Urinary bladder (tissue), 4 donors: ENCODE measurements around the gene GABRR3. TPM values are rescaled to one million over a fixed set of nuclear protein-coding genes. Genes with fewer than 3 reads are reported as not detected.
"Not testable (repeated sequence)": the region's sequence is repeated elsewhere in the genome, so short reads cannot be mapped to it uniquely, and the experiment has no call there.

Source experiments
- DNase-seq: peaks from one replicate; pipeline ENCODE4 v3.0.0-alpha.2; 2015; ENCODE audit errors: extremely low spot score
- H3K27ac ChIP-seq: one replicate; pipeline ENCODE4 v1.5.1; 2013; ENCODE audit warnings: low read depth, mild to moderate bottlenecking, moderate library complexity
- H3K36me3 ChIP-seq: one replicate; pipeline ENCODE4 v1.6.1; 2013; ENCODE audit warnings: mild to moderate bottlenecking, moderate library complexity; ENCODE audit not compliant: insufficient read depth
- H3K4me1 ChIP-seq: one replicate; pipeline ENCODE4 v1.6.1; 2013; ENCODE audit warnings: mild to moderate bottlenecking, moderate library complexity; ENCODE audit not compliant: insufficient read depth
- H3K4me3 ChIP-seq: one replicate; pipeline ENCODE4 v1.5.1; 2013; ENCODE audit warnings: low read depth, low read length
- WGBS: extraction: QIAGEN DNeasy Blood & Tissue Kit; methylation state at CpG from one replicate; pipeline ENCODE4 v1.1.7; 2013; 5-methylcytosine and 5-hydroxymethylcytosine counted together
- polyA plus RNA-seq: library from polyadenylated mRNA; stranded (reverse); fragments of 200-250 nt; gene quantifications from one replicate; pipeline ENCODE4 v1.2.3, GENCODE V29; 2013
- total RNA-seq: library from RNA; depleted of rRNA; stranded (reverse); fragments of >200 nt; gene quantifications from one replicate; pipeline ENCODE4 v1.2.3, GENCODE V29; 2014
- donor health status: healthy with polysubstance abuse.
- donor health status: healthy.

Gene GABRR3
- total and polyA plus RNA-seq, 2 donors, result 0.01 to 0.11 TPM

DNA sequence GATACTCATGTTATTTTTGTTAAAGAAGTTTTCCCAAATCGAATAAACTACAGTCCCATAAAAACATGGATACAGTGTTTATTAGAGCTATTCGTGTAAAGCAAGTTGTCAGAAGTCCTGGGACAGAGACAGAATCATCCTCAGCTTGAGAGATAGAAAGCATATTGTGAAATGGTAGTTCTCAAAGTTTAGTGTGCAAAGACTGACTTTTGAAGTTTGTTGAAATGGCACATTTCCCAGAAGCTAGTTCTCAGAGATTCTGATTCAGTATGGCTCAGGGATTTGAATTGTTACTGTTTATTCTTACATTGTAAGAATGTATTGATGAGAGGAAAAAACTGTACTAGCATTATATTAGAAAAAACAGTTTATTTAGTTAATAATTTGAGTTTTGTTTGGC lies 22.1 kb downstream of the GABRR3 start:
- H3K36me3 ChIP-seq, result no peaks in the 10 kb centered on the region
- DNase-seq, result no peak
- WGBS, result 25% methylated on average over 2 of the region's 2 CpGs
- H3K4me1 ChIP-seq, result no peaks in the 10 kb centered on the region
- H3K4me3 ChIP-seq, result no peak overlapping the region
- H3K27ac ChIP-seq, result no peak overlapping the region

DNA sequence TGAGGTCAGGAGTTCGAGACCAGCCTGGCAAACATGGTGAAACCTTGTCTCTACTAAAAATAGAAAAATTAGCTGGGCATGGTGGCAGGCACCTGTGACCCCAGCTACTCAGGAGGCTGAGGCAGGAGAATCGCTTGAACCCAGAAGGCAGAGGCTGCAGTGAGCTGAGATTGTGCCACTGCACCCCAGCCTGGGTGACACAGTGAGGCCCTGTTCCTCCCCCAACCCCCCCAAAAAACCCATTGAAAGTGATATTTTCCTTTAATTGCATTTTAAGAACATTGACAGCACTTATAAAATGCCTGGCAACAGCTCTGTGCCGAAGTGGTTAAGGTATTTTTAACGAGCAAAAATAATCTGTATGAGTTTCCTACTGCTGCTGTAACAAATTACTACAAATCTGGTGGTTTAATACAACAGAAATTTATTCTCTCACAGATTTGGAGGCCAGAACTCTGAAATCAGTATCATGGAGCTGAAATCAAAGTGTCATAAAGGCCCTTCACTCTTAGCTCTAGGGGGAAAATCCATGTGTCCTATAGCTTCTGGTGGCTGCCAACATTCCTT lies 24.1 kb downstream of the GABRR3 start:
- not testable (repeated sequence) for H3K36me3 ChIP-seq, DNase-seq, H3K4me1 ChIP-seq, H3K27ac ChIP-seq, H3K4me3 ChIP-seq
- WGBS, result 94% methylated on average over 4 of the region's 4 CpGs

DNA sequence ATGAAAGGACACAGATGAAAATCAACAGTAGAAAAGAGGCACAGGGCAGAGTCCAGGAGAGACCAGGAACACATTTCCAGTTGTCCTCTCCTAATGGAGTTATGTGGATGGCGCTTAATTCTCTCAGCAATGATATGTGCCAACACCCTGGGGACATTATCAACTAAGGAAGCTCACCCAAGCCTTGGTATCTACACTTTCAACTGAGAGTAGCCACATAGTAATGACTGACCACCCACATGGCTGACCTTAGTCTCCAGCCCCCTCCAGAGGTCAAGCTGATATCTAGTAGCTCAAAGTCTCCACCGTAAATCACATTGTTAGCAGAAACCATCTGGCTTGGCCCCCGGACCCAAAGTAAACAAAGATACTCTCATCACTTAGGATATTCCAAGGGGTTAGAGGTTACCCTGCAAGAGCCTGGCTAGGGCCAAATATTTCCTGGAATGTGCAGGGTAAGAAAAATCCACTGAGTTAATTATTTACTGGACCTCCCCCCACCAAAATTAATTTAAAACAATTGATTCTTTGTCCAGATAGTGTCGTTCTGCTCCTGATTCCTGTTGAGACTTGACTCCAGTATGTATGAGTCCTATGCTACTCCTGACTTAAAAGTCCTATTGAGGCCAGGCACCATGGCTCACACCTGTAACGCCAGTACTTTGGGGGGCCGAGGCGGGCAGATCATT lies 24.8 kb downstream of the GABRR3 start:
- H3K27ac ChIP-seq, result no peak overlapping the region
- no peak overlapping the region for H3K4me3 ChIP-seq
- no peaks in the 10 kb centered on the region for H3K36me3 ChIP-seq
- no peaks in the 10 kb centered on the region for H3K4me1 ChIP-seq
- 73% methylated on average over 7 of the region's 7 CpGs for WGBS
- DNase-seq, result no peak

DNA sequence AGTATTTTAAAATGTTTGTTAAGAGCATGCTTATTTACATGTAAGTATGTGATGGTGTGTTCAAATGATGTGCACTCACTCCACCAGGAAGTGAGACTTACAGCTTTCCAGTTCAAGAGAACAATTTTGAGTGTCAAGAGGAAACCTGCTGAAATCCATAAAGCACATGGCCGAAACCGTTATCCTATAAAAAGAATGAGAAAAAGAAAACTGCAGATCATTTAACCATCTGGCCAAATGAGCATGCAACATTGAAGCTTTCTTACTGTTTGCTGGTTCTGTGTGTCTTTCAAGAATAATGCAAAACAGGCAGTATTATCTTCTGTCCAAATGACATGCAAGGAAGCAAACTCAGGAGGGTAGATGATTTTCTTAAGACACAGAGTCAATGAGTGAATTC lies 26.3 kb downstream of the GABRR3 start:
- Histone ChIP-seq H3K36me3 (no peaks in the 10 kb centered on the region), H3K27ac (no peak overlapping the region), H3K4me3 (no peak overlapping the region), H3K4me1 (no peaks in the 10 kb centered on the region)
- 49% methylated on average over 2 of the region's 2 CpGs for whole genome bisulfite sequencing
- no peak for DNase-seq

DNA sequence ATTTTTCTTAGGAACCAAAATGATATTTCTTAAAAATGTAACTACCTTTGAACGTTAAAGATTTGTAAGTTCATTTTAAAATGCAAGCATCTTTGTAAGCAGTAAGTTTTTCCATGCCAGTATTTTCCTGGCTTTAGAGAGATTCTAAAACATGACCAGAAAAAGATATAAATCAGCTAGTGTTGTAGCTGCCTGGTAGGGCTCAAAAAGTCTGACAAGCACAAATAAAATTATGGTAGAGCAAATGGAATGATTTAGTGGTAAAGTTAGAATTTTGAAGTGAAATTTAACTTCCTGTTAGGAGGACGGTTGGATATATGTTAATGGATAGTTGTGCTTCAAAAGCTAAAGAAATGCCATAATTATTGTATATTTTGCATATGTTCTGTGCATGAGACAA lies 29.7 kb downstream of the GABRR3 start:
- H3K36me3 ChIP-seq, result no peaks in the 10 kb centered on the region
- no peak for DNase-seq
- no peak overlapping the region for H3K27ac ChIP-seq
- WGBS, result 78% methylated on average over 2 of the region's 2 CpGs
- no peak overlapping the region for H3K4me3 ChIP-seq
- H3K4me1 ChIP-seq, result no peaks in the 10 kb centered on the region

DNA sequence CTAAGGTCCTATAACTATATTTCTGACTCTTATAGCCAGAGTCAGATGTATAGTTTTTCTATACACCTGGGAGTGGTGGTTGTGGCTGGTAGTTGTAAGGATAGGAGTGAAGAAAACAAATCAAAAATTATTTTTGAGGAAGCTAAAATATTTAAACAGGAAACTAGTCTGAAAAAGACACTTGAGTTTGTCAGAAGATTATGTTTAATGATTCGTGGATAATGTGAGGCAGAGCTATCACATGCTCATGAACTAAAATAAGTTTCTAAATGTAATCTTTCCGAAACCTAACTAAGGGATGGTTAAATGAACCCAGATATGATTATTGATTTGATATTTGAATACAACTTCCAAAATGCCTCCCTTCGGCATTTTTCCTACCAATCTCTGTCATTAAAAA lies 30.4 kb downstream of the GABRR3 start:
- H3K36me3 ChIP-seq, result no peaks in the 10 kb centered on the region
- DNase-seq, result no peak

DNA sequence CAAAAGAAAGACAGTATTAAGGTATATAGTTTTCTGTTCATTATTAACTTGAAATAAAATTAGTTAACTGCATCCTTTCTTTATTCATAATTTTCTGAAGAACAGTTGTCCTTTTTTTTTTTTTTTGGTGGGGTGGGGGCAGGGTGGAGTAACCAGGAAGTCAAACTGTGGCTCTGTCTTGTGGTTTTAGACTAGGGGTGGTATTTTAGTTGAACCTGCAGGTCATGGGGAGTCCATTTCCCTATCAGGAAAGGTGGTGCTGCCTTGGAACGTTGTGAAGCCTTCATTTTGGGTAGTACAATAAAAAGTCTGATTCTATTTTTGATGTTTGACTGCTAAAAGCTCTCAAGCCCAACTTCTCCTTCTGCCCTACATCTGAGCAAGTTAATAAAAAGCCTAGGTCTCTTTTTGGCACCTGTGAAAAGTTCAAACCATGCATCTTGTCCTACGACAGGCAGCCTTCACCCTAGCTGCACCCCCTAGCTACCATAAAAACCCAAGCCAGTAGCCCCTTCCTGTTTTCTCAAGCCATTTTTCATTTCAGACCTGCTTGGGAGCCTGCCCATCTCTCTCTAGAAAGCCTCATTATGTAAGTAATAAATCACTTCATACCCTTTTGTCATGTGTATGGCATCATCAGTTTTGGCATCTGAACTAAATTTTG lies 31.7 kb downstream of the GABRR3 start:
- no peaks in the 10 kb centered on the region for H3K36me3 ChIP-seq
- H3K4me1 ChIP-seq, result no peaks in the 10 kb centered on the region
- WGBS, result 64% methylated on average over 2 of the region's 2 CpGs
- no peak overlapping the region for H3K27ac ChIP-seq
- DNase-seq, result no peak
- H3K4me3 ChIP-seq, result no peak overlapping the region

More for the DNA sequence above, 30.4 kb downstream of the GABRR3 start:
- no peak overlapping the region for H3K27ac ChIP-seq
- WGBS, result 79% methylated on average over 3 of the region's 3 CpGs
- no peaks in the 10 kb centered on the region for H3K4me1 ChIP-seq
- no peak overlapping the region for H3K4me3 ChIP-seq

DNA sequence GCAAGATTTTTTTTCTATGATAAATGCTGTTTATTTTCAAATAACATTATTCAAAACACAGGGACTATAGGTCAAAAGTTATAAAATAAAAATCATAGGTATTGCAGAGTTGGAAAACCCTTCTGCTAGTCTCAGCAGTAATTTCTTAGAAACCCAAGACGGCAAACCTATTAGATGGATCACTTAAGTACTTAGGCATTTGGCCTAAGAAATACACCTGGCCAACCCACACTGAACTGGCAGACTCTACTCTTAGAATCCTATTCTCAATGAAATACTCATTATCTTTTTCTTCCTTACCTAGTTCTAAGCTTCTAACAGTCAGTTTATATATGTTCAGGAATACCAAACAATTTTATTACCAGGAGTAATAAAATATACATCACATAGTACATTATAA lies 32.4 kb downstream of the GABRR3 start:
- Histone ChIP-seq H3K4me1 (no peaks in the 10 kb centered on the region), H3K4me3 (no peak overlapping the region), H3K27ac (no peak overlapping the region), H3K36me3 (no peaks in the 10 kb centered on the region)
- 94% methylated on average over 1 of the region's 1 CpG for WGBS
- DNase-seq, result no peak

DNA sequence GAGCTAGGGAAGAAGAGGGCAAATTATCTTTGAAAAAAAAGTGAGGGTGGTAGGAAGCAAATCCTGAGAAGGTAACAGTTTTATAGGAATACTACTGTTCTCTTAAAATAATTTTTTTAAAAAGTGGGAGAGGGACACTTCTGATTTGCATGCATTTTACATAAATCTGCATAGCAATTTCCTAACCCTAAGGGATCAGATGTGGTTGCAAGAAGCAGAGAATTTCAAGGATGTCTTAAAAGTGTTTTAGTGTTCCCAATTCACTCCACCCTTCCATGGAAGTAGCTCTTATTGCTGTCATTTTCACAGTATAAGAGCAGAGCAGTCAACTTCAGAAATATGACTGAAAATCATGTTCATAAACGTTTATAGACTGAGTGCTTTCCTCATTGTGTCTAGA lies 35.1 kb downstream of the GABRR3 start:
- DNase-seq, result no peak
- Histone ChIP-seq H3K36me3 (no peaks in the 10 kb centered on the region), H3K27ac (no peak overlapping the region), H3K4me3 (no peak overlapping the region), H3K4me1 (no peaks in the 10 kb centered on the region)
- WGBS, result 37% methylated on average over 1 of the region's 1 CpG

DNA sequence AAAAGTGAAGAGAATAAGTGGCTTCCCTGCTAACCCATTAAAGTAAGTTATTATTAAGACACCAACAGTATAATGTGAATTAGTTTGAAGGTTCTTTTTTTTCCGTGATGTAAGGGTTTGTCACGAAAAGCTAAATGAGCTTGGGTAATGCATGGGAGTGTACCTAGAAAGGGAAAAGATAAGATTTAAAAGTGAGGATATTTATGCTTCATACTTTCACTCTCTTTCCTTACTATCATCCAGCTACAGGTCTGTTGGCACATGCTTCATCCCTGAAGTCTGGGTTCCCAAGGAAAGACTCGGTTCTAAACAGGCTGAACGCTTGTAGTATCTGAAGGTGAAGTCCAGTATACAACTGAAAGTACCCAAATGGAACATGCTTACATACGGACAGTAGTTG lies 36.0 kb downstream of the GABRR3 start:
- no peak overlapping the region for H3K27ac ChIP-seq
- H3K4me3 ChIP-seq, result no peak overlapping the region
- no peaks in the 10 kb centered on the region for H3K36me3 ChIP-seq
- DNase-seq, result no peak
- WGBS, result 90% methylated on average over 5 of the region's 5 CpGs
- H3K4me1 ChIP-seq, result no peaks in the 10 kb centered on the region

DNA sequence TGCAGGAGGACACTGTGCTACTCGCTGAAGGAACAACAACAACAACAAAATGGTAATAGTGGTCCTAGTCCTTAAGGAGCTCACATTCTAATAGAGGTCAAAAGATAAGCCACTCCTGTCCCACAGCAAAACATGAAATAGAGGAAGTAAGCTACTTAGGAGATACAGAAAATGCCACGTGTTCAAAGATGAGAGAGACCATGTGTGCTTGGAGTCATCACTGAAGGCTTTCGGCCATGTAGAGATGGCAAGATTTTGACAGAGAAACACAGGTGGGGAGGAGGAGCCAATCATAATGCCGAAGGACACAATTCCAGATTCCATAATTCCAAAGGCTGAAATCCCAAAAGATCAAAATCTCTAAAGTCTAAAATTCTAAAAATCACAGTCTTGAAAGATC lies 38.1 kb downstream of the GABRR3 start:
- Histone ChIP-seq H3K4me1 (no peaks in the 10 kb centered on the region), H3K36me3 (no peaks in the 10 kb centered on the region), H3K4me3 (no peak overlapping the region), H3K27ac (no peak overlapping the region)
- DNase-seq, result no peak
- WGBS, result 87% methylated on average over 4 of the region's 4 CpGs

DNA sequence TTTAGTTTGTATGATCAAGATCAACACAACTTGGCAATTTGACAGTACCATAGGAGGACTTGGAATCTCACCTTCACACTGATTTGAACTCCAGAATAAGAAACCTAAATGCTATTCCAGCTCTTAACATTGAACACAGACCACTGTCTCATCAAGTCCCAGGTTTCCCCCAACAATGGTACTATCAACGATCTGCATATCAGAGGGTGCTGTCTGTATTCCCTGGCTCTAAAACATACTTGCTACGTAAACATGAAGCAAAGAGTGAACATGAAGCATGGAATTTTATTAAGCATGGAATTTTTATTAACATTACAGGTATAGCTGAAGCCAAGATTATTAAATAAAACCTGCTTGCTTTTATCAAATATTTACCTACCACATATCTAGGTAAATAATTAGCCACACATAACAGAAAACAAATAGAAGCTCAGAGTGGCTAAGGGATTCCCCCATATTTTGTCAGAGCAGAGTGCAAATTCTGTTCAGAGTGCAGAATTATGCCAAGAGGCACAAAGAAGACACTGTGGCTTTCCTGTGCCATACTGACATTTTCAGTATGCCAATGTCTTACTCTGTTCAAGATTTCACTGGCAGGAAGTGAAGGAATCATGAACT lies 40.7 kb downstream of the GABRR3 start:
- Histone ChIP-seq H3K4me1 (no peaks in the 10 kb centered on the region), H3K27ac (no peak overlapping the region), H3K36me3 (no peaks in the 10 kb centered on the region), H3K4me3 (no peak overlapping the region)
- no peak for DNase-seq
- WGBS, result 76% methylated on average over 2 of the region's 2 CpGs

DNA sequence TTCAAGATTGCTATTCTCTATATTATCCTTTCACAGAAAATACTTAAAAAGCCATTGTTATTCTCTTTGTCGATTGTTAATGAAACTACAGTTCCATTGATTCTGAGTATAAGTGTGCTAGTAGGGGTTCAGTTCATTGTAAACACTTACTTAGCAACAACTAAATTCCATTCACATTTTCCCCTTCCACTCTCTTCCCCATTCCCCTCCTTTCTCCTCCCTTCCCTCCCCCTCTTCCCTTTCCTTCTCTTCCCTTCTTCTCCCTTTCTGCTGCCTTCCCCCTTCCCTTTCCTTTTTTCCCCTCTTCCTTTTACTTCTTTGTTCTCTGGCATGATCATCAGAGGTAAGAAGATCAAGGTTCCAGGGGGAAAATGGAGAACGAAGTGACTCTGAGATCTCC lies 41.6 kb downstream of the GABRR3 start:
- H3K4me3 ChIP-seq, result no peak overlapping the region
- 77% methylated on average over 2 of the region's 2 CpGs for WGBS
- H3K36me3 ChIP-seq, result no peaks in the 10 kb centered on the region
- no peak overlapping the region for H3K27ac ChIP-seq
- no peak for DNase-seq
- no peaks in the 10 kb centered on the region for H3K4me1 ChIP-seq
